DOHH2 (cell line): Measurements from ENCODE around the gene TMEM63C.

Source experiments
- CTCF ChIP-seq: fragments of 200-600 bp; sonication (generic); IDR thresholded peaks from one replicate; pipeline ENCODE4 v1.5.1; 2014; ENCODE audit warnings: antibody characterized with exemption, mild to moderate bottlenecking, low read depth, low read length; ENCODE audit not compliant: poor library complexity, severe bottlenecking
- EZH2phosphoT487 ChIP-seq: fragments of 200-600 bp; sonication (generic); IDR thresholded peaks from 2 replicates; pipeline ENCODE4 v1.6.1; 2017; ENCODE audit warnings: borderline replicate concordance, mild to moderate bottlenecking, antibody characterized with exemption, low read length, moderate library complexity, mixed read lengths

GRCh38 chr14:77203611-77204458, 22.2 kb downstream of the TMEM63C start:
- TF ChIP-seq CTCF, result no peak
- no peak for TF ChIP-seq EZH2phosphoT487
